Measurements from ENCODE around the gene ARHGDIB.

DNA sequence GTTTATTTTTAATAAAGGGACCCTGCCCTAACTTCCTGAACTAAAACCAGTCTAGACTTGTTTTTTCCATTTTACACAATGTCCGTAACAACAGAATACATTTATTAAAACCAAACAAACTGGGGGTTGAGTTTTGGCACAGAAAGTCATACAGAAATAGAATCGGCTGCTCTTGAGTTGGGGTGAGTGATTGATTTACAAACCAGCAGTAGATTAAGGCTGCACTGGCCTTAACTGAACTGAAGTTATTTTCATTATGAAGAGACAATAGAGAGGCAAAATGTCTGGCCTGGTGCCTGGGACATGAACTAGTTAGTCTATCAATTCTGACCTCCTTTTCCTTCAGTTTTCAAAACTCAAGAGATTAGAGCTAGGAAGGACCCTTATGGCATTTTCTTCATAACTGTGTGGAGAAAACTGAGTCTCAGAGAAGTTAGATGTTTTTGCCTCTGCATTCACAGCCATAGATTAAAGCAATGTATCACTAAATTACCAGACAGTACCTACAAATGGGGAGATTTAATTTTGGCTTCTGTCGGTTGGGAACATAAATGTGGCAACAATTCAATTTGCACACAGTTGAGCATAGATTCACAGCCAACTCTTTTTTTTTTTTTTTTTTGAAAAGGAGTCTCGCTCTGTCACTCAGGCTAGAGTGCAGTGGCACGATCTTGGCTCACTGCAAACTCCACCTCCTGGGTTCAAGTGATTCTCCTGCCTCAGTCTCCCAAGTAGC, 56.0 kb downstream of the ARHGDIB start:
- TF ChIP-seq, protein P1, sequence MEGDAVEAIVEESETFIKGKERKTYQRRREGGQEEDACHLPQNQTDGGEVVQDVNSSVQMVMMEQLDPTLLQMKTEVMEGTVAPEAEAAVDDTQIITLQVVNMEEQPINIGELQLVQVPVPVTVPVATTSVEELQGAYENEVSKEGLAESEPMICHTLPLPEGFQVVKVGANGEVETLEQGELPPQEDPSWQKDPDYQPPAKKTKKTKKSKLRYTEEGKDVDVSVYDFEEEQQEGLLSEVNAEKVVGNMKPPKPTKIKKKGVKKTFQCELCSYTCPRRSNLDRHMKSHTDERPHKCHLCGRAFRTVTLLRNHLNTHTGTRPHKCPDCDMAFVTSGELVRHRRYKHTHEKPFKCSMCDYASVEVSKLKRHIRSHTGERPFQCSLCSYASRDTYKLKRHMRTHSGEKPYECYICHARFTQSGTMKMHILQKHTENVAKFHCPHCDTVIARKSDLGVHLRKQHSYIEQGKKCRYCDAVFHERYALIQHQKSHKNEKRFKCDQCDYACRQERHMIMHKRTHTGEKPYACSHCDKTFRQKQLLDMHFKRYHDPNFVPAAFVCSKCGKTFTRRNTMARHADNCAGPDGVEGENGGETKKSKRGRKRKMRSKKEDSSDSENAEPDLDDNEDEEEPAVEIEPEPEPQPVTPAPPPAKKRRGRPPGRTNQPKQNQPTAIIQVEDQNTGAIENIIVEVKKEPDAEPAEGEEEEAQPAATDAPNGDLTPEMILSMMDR (conservative IDR thresholded peaks at IDR 0.05; ENCODE audit: low read depth, low read length) = no peak
- no peak for TF ChIP-seq CEBPB (IDR thresholded peaks at IDR 0.05; ENCODE audit: low read depth, low read length)
- no peak for TF ChIP-seq MXI1 (IDR thresholded peaks at IDR 0.05; ENCODE audit: borderline replicate concordance, low read depth, low read length)
